Adipocyte (in vitro differentiated cells): ENCODE measurements around the gene ANKRD13B.

Experiments used
- DNase-seq: peaks from one replicate; pipeline ENCODE4 v3.0.0-alpha.2; 2015; ENCODE audit warnings: low read depth
- H3K27me3 ChIP-seq: replicated peaks from 2 replicates; pipeline ENCODE4 v1.7.0; 2013; ENCODE audit warnings: mild to moderate bottlenecking, low read length, moderate library complexity; ENCODE audit not compliant: control insufficient read depth, insufficient read depth
- H3K36me3 ChIP-seq: 2 replicates; pipeline ENCODE4 v1.7.0; 2013; ENCODE audit warnings: low read length, mild to moderate bottlenecking, moderate library complexity; ENCODE audit not compliant: control insufficient read depth, insufficient read depth, severe bottlenecking
- H3K4me1 ChIP-seq: 2 replicates; pipeline ENCODE4 v1.7.0; 2013; ENCODE audit warnings: mild to moderate bottlenecking, low read length, moderate library complexity; ENCODE audit not compliant: control insufficient read depth, insufficient read depth
- H3K4me3 ChIP-seq: 2 replicates; pipeline ENCODE4 v1.7.0; 2013; ENCODE audit warnings: mild to moderate bottlenecking, low read length, moderate library complexity
- H3K9ac ChIP-seq: 2 replicates; pipeline ENCODE4 v1.7.0; 2013; ENCODE audit warnings: mild to moderate bottlenecking, low read length, moderate library complexity
- H3K9me3 ChIP-seq: 2 replicates; pipeline ENCODE4 v1.7.0; 2013; ENCODE audit warnings: mild to moderate bottlenecking, low read length, moderate library complexity; ENCODE audit not compliant: control insufficient read depth

ANKRD13B gene

GRCh38 chr17:29577001-29577370 lies 15.9 kb upstream of the ANKRD13B start:
- H3K4me1 ChIP-seq: peaks cover 5% of the 10 kb centered on the region
- peaks cover 58% of the 10 kb centered on the region for H3K36me3 ChIP-seq
- DNase-seq: no peak
- H3K4me3 ChIP-seq: no peak overlapping the region
- H3K9ac ChIP-seq: no peak overlapping the region
- no peaks in the 10 kb centered on the region for H3K27me3 ChIP-seq
- no peaks in the 10 kb centered on the region for H3K9me3 ChIP-seq

GRCh38 chr17:29577385-29578211 lies 15.3 kb upstream of the ANKRD13B start:
- DNase-seq: no peak
- no peaks in the 10 kb centered on the region for H3K9me3 ChIP-seq
- H3K4me3 ChIP-seq: no peak overlapping the region
- no peaks in the 10 kb centered on the region for H3K27me3 ChIP-seq
- H3K4me1 ChIP-seq: no peaks in the 10 kb centered on the region
- H3K9ac ChIP-seq: no peak overlapping the region
- peaks cover 64% of the 10 kb centered on the region for H3K36me3 ChIP-seq

GRCh38 chr17:29578626-29579485 lies 14.1 kb upstream of the ANKRD13B start:
- no peaks in the 10 kb centered on the region for H3K27me3 ChIP-seq
- no peak for DNase-seq
- no peak overlapping the region for H3K4me3 ChIP-seq
- H3K4me1 ChIP-seq: no peaks in the 10 kb centered on the region
- no peak overlapping the region for H3K9ac ChIP-seq
- peaks cover 60% of the 10 kb centered on the region for H3K36me3 ChIP-seq
- no peaks in the 10 kb centered on the region for H3K9me3 ChIP-seq

- Histone ChIP-seq H3K4me3 (no peak overlapping the region), H3K36me3 (peaks cover 47% of the 10 kb centered on the region), H3K27me3 (no peaks in the 10 kb centered on the region), H3K4me1 (no peaks in the 10 kb centered on the region), H3K9me3 (no peaks in the 10 kb centered on the region), H3K9ac (no peak overlapping the region)
- DNase-seq: peak; percentile 88
These were observed 12.8 kb upstream of the ANKRD13B start for GRCh38 chr17:29579866-29580771.

- Histone ChIP-seq H3K4me1 (no peaks in the 10 kb centered on the region), H3K36me3 (peaks cover 31% of the 10 kb centered on the region), H3K27me3 (no peaks in the 10 kb centered on the region), H3K9me3 (no peaks in the 10 kb centered on the region), H3K9ac (no peak overlapping the region), H3K4me3 (no peak overlapping the region)
- DNase-seq: no peak
These were observed 11.2 kb upstream of the ANKRD13B start for GRCh38 chr17:29581583-29582253.

GRCh38 chr17:29582254-29582765 lies 10.6 kb upstream of the ANKRD13B start:
- no peak for DNase-seq
- no peaks in the 10 kb centered on the region for H3K27me3 ChIP-seq

GRCh38 chr17:29582772-29583171 lies 10.2 kb upstream of the ANKRD13B start:
- DNase-seq: no peak
- no peaks in the 10 kb centered on the region for H3K9me3 ChIP-seq

More at GRCh38 chr17:29582254-29582765, 10.6 kb upstream of the ANKRD13B start:
- Histone ChIP-seq H3K4me3 (no peak overlapping the region), H3K9ac (no peak overlapping the region), H3K9me3 (no peaks in the 10 kb centered on the region), H3K4me1 (peaks cover 5% of the 10 kb centered on the region), H3K36me3 (peaks cover 25% of the 10 kb centered on the region)

GRCh38 chr17:29583324-29584248 lies 9.3 kb upstream of the ANKRD13B start:
- no peak overlapping the region for H3K9ac ChIP-seq
- H3K36me3 ChIP-seq: peaks cover 25% of the 10 kb centered on the region
- DNase-seq: no peak
- no peaks in the 10 kb centered on the region for H3K27me3 ChIP-seq
- H3K4me3 ChIP-seq: no peak overlapping the region
- peaks cover 17% of the 10 kb centered on the region for H3K4me1 ChIP-seq
- no peaks in the 10 kb centered on the region for H3K9me3 ChIP-seq

More at GRCh38 chr17:29582772-29583171, 10.2 kb upstream of the ANKRD13B start:
- H3K4me3 ChIP-seq: no peak overlapping the region
- peaks cover 9% of the 10 kb centered on the region for H3K4me1 ChIP-seq
- no peak overlapping the region for H3K9ac ChIP-seq
- H3K27me3 ChIP-seq: no peaks in the 10 kb centered on the region
- H3K36me3 ChIP-seq: peaks cover 25% of the 10 kb centered on the region

GRCh38 chr17:29584452-29585079 lies 8.4 kb upstream of the ANKRD13B start:
- H3K36me3 ChIP-seq: peaks cover 21% of the 10 kb centered on the region
- H3K9me3 ChIP-seq: no peaks in the 10 kb centered on the region
- H3K4me1 ChIP-seq: peaks cover 18% of the 10 kb centered on the region
- no peak for DNase-seq
- no peak overlapping the region for H3K4me3 ChIP-seq
- no peaks in the 10 kb centered on the region for H3K27me3 ChIP-seq
- no peak overlapping the region for H3K9ac ChIP-seq
